ENCODE results near the gene LBHD2. TPM values are rescaled to one million over a fixed set of nuclear protein-coding genes. Genes with fewer than 3 reads are reported as not detected.

The LBHD2 gene
- polyA plus RNA-seq, 1 donor (not counting 4 experiments of a cell fraction or from before 2014, with no cell fraction given), result not detected

DNA sequence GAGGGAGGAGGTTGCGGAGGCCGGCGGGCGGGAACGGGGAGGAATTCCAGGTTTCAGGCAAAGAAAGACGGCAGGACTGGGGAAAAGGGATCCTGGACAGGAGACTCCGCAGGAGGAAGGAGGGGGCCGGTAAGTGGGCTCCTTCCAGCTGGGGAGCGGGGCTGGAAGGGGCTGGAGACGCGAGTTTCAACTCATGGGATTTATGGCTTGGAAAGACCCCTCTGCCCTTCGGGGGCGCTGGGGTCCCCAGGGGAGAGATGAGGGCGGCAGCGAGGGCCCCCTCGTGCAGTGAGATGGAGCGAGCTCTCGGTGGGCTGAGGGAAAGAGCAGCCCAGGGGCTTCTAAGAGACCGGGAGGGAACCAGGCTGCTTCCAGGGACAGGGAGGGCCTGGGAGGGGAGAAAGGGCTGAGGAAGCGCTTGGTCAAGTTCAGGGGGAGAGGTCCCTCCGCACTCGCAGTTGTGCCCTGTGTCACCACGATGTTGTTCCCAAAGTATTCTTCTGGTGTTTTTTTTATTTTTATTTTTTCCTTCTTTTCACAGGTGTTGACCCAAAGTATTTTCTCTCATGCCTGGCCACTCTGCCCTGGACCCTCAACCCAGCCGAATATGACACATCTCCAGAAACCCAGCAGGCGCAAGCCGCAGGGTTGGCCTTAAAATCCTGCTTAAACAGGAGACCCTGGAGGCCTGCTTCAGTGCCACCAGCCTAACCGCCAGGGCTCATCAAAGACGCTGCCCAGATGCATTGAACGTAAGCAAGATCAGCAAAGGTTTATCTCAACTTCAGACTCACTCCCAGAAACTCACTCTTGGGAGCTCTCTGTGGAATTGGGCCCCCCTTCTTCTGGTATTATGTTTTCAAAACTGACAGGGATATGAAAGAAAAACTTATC lies 55.4 kb downstream of the LBHD2 start:
- FAIRE-seq, result no peak
- no peak overlapping the region for H3K27ac ChIP-seq (ENCODE audit: control insufficient read depth, insufficient read depth, low read length)
- H3K4me1 ChIP-seq (ENCODE audit: control insufficient read depth, extremely low read depth, insufficient read depth, low read length), result peaks cover 8% of the 10 kb centered on the region

More for the DNA sequence above, 55.4 kb downstream of the LBHD2 start:
- dilution Hi-C loops (cut with MboI; ENCODE audit: extremely low pct_ligation_motif_present, low sequenced_read_pairs), result no loop called here
- Histone ChIP-seq H3K9me3 (ENCODE audit: control insufficient read depth, low read depth, low read length) (no peaks in the 10 kb centered on the region), H3K9me1 (ENCODE audit: control insufficient read depth, extremely low read depth, insufficient read depth, low read length) (no peaks in the 10 kb centered on the region), H3K9ac (ENCODE audit: control insufficient read depth, extremely low read depth, insufficient read depth, low read length) (no peak overlapping the region), H4K20me1 (ENCODE audit: control insufficient read depth, extremely low read depth, insufficient read depth, low read length) (no peaks in the 10 kb centered on the region), H3K4me3 (ENCODE audit: control insufficient read depth in 2 of 3, extremely low read depth in 1 of 3, insufficient read depth in 2 of 3, low read depth in 1 of 3, low read length in 3 of 3) (no peak overlapping the region), H3K79me2 (ENCODE audit: control insufficient read depth, insufficient read depth, low read length) (no peaks in the 10 kb centered on the region), H3K4me2 (ENCODE audit: control insufficient read depth, extremely low read depth, insufficient read depth, low read depth, low read length) (no peak overlapping the region), H3K36me3 (ENCODE audit: control insufficient read depth in 2 of 2, extremely low read depth in 1 of 2, insufficient read depth in 2 of 2, low read length in 2 of 2) (no peaks in the 10 kb centered on the region), H3K27me3 (ENCODE audit: control insufficient read depth, extremely low read depth, insufficient read depth, low read length) (peaks cover 35% of the 10 kb centered on the region), H2AFZ (ENCODE audit: control insufficient read depth, low read length) (no peak overlapping the region)
- TF ChIP-seq, protein P1, sequence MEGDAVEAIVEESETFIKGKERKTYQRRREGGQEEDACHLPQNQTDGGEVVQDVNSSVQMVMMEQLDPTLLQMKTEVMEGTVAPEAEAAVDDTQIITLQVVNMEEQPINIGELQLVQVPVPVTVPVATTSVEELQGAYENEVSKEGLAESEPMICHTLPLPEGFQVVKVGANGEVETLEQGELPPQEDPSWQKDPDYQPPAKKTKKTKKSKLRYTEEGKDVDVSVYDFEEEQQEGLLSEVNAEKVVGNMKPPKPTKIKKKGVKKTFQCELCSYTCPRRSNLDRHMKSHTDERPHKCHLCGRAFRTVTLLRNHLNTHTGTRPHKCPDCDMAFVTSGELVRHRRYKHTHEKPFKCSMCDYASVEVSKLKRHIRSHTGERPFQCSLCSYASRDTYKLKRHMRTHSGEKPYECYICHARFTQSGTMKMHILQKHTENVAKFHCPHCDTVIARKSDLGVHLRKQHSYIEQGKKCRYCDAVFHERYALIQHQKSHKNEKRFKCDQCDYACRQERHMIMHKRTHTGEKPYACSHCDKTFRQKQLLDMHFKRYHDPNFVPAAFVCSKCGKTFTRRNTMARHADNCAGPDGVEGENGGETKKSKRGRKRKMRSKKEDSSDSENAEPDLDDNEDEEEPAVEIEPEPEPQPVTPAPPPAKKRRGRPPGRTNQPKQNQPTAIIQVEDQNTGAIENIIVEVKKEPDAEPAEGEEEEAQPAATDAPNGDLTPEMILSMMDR (optimal IDR thresholded peaks at IDR 0.05 in 1 of 3, IDR thresholded peaks at IDR 0.05 in 1 of 3, conservative IDR thresholded peaks at IDR 0.05 in 1 of 3; ENCODE audit: extremely low read depth in 1 of 3, insufficient read depth in 2 of 3, low read length in 3 of 3), result no peak
- no peak for TF ChIP-seq EZH2 (IDR thresholded peaks at IDR 0.05; ENCODE audit: low read length)
- DNase-seq (ENCODE audit: low read depth, low spot score), result no peak

Other genes with a start within 250 kb of the LBHD2 start
- 0.14 to 0.31 TPM (median 0.22 TPM) in 3 replicates for gene AMN, start 161.5 kb upstream of the LBHD2 start, polyA plus RNA-seq
- 41.3 to 55.0 TPM (median 43.4 TPM) in 3 replicates for gene CDC42BPB, start 26.7 kb upstream of the LBHD2 start, polyA plus RNA-seq
- not detected in 3 replicates for gene EXOC3L4, start 10.5 kb downstream of the LBHD2 start, polyA plus RNA-seq
- gene TNFAIP2, start 39.3 kb downstream of the LBHD2 start, polyA plus RNA-seq, result 0.57 to 1.8 TPM (median 0.71 TPM) in 3 replicates

Measured in keratinocyte (primary cell).